ENCODE data around the gene VENTX.

DNA sequence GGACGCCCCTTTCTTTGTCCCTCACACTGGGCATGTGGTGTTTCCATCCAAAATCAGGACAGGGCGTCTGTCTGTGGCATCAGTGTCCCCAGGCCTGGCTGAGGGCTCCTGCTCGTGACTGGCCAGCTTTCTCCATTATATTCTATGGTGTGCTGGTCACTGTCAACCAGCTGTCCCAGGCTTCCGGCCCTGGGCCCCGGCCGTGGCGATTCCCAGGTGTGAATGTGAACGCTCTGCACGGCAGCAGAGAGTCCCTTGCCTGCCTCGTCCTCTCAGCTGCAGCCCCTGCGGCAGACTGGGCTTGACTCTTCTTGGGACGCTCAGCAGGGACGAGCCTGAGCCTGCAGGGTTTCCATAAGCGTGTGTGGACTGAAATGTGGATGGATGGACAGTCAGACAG, 13.6 kb upstream of the VENTX start:
- no peak for TF ChIP-seq SMC3 (IDR thresholded peaks at IDR 0.05; ENCODE audit: borderline replicate concordance, low read length)
- no peak for TF ChIP-seq NR2C1 (IDR thresholded peaks at IDR 0.05)
- no peak for TF ChIP-seq POLR2A (IDR thresholded peaks at IDR 0.05; ENCODE audit: low read depth, low read length)
- TF ChIP-seq SRF (IDR thresholded peaks at IDR 0.05; ENCODE audit: low read depth in 2 of 2, low read length in 2 of 2), result no peak
- TF ChIP-seq, protein P1, sequence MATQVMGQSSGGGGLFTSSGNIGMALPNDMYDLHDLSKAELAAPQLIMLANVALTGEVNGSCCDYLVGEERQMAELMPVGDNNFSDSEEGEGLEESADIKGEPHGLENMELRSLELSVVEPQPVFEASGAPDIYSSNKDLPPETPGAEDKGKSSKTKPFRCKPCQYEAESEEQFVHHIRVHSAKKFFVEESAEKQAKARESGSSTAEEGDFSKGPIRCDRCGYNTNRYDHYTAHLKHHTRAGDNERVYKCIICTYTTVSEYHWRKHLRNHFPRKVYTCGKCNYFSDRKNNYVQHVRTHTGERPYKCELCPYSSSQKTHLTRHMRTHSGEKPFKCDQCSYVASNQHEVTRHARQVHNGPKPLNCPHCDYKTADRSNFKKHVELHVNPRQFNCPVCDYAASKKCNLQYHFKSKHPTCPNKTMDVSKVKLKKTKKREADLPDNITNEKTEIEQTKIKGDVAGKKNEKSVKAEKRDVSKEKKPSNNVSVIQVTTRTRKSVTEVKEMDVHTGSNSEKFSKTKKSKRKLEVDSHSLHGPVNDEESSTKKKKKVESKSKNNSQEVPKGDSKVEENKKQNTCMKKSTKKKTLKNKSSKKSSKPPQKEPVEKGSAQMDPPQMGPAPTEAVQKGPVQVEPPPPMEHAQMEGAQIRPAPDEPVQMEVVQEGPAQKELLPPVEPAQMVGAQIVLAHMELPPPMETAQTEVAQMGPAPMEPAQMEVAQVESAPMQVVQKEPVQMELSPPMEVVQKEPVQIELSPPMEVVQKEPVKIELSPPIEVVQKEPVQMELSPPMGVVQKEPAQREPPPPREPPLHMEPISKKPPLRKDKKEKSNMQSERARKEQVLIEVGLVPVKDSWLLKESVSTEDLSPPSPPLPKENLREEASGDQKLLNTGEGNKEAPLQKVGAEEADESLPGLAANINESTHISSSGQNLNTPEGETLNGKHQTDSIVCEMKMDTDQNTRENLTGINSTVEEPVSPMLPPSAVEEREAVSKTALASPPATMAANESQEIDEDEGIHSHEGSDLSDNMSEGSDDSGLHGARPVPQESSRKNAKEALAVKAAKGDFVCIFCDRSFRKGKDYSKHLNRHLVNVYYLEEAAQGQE (IDR thresholded peaks at IDR 0.05; ENCODE audit: low read depth, low read length), result no peak
- TF ChIP-seq, protein P2, sequence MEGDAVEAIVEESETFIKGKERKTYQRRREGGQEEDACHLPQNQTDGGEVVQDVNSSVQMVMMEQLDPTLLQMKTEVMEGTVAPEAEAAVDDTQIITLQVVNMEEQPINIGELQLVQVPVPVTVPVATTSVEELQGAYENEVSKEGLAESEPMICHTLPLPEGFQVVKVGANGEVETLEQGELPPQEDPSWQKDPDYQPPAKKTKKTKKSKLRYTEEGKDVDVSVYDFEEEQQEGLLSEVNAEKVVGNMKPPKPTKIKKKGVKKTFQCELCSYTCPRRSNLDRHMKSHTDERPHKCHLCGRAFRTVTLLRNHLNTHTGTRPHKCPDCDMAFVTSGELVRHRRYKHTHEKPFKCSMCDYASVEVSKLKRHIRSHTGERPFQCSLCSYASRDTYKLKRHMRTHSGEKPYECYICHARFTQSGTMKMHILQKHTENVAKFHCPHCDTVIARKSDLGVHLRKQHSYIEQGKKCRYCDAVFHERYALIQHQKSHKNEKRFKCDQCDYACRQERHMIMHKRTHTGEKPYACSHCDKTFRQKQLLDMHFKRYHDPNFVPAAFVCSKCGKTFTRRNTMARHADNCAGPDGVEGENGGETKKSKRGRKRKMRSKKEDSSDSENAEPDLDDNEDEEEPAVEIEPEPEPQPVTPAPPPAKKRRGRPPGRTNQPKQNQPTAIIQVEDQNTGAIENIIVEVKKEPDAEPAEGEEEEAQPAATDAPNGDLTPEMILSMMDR (IDR thresholded peaks at IDR 0.05 in 2 of 3, conservative IDR thresholded peaks at IDR 0.05 in 1 of 3; ENCODE audit: control insufficient read depth in 2 of 3, extremely low read depth in 1 of 3, insufficient read depth in 1 of 3, low read depth in 3 of 3, low read length in 3 of 3), result no peak
- no peak for TF ChIP-seq ASH2L (IDR thresholded peaks at IDR 0.05; ENCODE audit: borderline replicate concordance, low read depth)
- no peak for TF ChIP-seq USF1 (IDR thresholded peaks at IDR 0.05; ENCODE audit: borderline replicate concordance, extremely low read length, insufficient read depth, low read depth, low read length)
- TF ChIP-seq ATF2 (IDR thresholded peaks at IDR 0.05; ENCODE audit: low read length), result no peak
- TF ChIP-seq ZZZ3 (IDR thresholded peaks at IDR 0.05; ENCODE audit: control insufficient read depth, insufficient read length, low read depth), result no peak
- TF ChIP-seq, protein P3, sequence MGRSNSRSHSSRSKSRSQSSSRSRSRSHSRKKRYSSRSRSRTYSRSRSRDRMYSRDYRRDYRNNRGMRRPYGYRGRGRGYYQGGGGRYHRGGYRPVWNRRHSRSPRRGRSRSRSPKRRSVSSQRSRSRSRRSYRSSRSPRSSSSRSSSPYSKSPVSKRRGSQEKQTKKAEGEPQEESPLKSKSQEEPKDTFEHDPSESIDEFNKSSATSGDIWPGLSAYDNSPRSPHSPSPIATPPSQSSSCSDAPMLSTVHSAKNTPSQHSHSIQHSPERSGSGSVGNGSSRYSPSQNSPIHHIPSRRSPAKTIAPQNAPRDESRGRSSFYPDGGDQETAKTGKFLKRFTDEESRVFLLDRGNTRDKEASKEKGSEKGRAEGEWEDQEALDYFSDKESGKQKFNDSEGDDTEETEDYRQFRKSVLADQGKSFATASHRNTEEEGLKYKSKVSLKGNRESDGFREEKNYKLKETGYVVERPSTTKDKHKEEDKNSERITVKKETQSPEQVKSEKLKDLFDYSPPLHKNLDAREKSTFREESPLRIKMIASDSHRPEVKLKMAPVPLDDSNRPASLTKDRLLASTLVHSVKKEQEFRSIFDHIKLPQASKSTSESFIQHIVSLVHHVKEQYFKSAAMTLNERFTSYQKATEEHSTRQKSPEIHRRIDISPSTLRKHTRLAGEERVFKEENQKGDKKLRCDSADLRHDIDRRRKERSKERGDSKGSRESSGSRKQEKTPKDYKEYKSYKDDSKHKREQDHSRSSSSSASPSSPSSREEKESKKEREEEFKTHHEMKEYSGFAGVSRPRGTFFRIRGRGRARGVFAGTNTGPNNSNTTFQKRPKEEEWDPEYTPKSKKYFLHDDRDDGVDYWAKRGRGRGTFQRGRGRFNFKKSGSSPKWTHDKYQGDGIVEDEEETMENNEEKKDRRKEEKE (IDR thresholded peaks at IDR 0.05), result no peak
